SK-N-SH (cell line): ENCODE measurements around the gene ARMC3.

ENCODE experiments used
- ELF1 ChIP-seq: IDR thresholded peaks from 2 replicates; pipeline ENCODE4 v1.4.0; 2012
- EP300 ChIP-seq, 2 experiments: IDR thresholded peaks; 2 replicates each; pipeline versions ENCODE4 v1.4.0 to v1.6.1; 2012; ENCODE audit warnings: borderline replicate concordance in 1 of 2, low read depth in 1 of 2, low read length in 1 of 2
- EZH2phosphoT487 ChIP-seq: fragments of 200-600 bp; sonication (generic); IDR thresholded peaks from 2 replicates; pipeline ENCODE4 v1.6.1; 2017; ENCODE audit warnings: low read depth, mixed run types, mild to moderate bottlenecking, antibody characterized with exemption, moderate library complexity, borderline replicate concordance
- RAD21 ChIP-seq: IDR thresholded peaks from 2 replicates; pipeline ENCODE4 v1.6.1; 2012; ENCODE audit warnings: mild to moderate bottlenecking, low read length
- SMC3 ChIP-seq: IDR thresholded peaks from 2 replicates; pipeline ENCODE4 v1.6.1; 2012; ENCODE audit warnings: low read depth, low read length, improper control_type of control experiment

DNA sequence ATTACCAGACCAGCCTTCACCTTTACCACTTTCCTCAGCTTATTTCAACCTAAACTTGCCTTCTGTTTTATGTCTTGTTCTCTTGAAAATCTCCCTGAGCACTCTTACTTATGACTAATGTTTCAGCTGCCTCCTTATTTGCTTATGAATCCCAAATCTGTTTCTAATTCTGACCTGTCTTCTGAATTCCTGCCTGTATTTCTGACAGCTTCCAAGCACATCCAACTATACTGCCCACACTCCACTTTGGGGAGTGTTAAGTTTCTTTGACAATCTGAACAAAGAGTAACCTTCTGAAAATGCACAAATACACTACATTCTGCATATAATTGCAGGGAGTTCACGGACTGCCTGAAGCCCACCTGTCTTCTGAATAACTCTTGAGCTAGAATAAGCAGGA lies 48.7 kb downstream of the ARMC3 start:
- TF ChIP-seq SMC3: no peak
- TF ChIP-seq RAD21: no peak
- TF ChIP-seq EP300 (IDR thresholded peaks at IDR 0.05; ENCODE audit: borderline replicate concordance in 1 of 2, low read depth in 1 of 2, low read length in 1 of 2): 0 out of 4 replicates have a peak, but pooled peaks of 1 of the 2 experiments have one; percentile 33
- TF ChIP-seq EZH2phosphoT487: no peak
- no peak for TF ChIP-seq ELF1
